Mucosa of stomach (tissue), 1 donor: Measurements from ENCODE around the gene STK39.

Experiments used
- H3K27me3 ChIP-seq: one replicate; pipeline ENCODE4 v1.7.0; 2013; ENCODE audit warnings: mild to moderate bottlenecking, low read length; ENCODE audit not compliant: control insufficient read depth, insufficient read depth
- H3K36me3 ChIP-seq: one replicate; pipeline ENCODE4 v1.7.0; 2013; ENCODE audit warnings: low read length; ENCODE audit not compliant: control insufficient read depth, insufficient read depth
- H3K4me1 ChIP-seq: one replicate; pipeline ENCODE4 v1.7.0; 2013; ENCODE audit warnings: mild to moderate bottlenecking, low read length; ENCODE audit not compliant: control insufficient read depth, insufficient read depth
- H3K4me3 ChIP-seq: one replicate; pipeline ENCODE4 v1.7.0; 2013; ENCODE audit warnings: low read length
- H3K9ac ChIP-seq: one replicate; pipeline ENCODE4 v1.7.0; 2013; ENCODE audit warnings: mild to moderate bottlenecking, low read length, moderate library complexity
- H3K9me3 ChIP-seq: one replicate; pipeline ENCODE4 v1.7.0; 2013; ENCODE audit warnings: mild to moderate bottlenecking, low read length, moderate library complexity; ENCODE audit not compliant: control insufficient read depth
- donor health status: Pancreatic carcinoma.

Gene STK39

GRCh38 chr2:167908786-167909185 lies 338.6 kb downstream of the STK39 start:
- H3K4me1 ChIP-seq: no peaks in the 10 kb centered on the region
- H3K36me3 ChIP-seq: no peaks in the 10 kb centered on the region
- H3K27me3 ChIP-seq: no peaks in the 10 kb centered on the region
- no peak overlapping the region for H3K9ac ChIP-seq
- H3K9me3 ChIP-seq: no peaks in the 10 kb centered on the region
- no peak overlapping the region for H3K4me3 ChIP-seq

- Histone ChIP-seq H3K9ac (no peak overlapping the region), H3K36me3 (no peaks in the 10 kb centered on the region), H3K9me3 (no peaks in the 10 kb centered on the region), H3K4me1 (no peaks in the 10 kb centered on the region), H3K27me3 (no peaks in the 10 kb centered on the region), H3K4me3 (no peak overlapping the region)
These were observed 341.7 kb downstream of the STK39 start for GRCh38 chr2:167905668-167906067.
